ENCODE results near the gene ACLY. TPM values are rescaled to one million over a fixed set of nuclear protein-coding genes. Genes with fewer than 3 reads are reported as not detected.
A peak's percentile ranks its signal among the peaks of the same experiment; 100 is the strongest.
"Not testable (repeated sequence)": the region's sequence is repeated elsewhere in the genome, so short reads cannot be mapped to it uniquely, and the experiment has no call there.

Gene ACLY
- total RNA-seq, 1 donor from 2014 or later: 161 TPM

- no peak for TF ChIP-seq CTCF (conservative IDR thresholded peaks at IDR 0.05)
- H3K4me1 Mint-ChIP-seq (ENCODE audit: unreplicated experiment): peaks cover 7% of the 10 kb centered on the region
- DNase-seq (ENCODE audit: extremely low spot score, unreplicated experiment): no peak
- H3K27ac Mint-ChIP-seq: peak within 1 kb of the TSS; percentile 76
- H3K36me3 Mint-ChIP-seq: peaks cover 3% of the 10 kb centered on the region
- peak within 1 kb of the TSS; percentile 88 for H3K4me3 Mint-ChIP-seq
- peaks cover 3% of the 10 kb centered on the region for H3K27me3 Mint-ChIP-seq
- no peaks in the 10 kb centered on the region for H3K9me3 Mint-ChIP-seq
These were observed 80.8 kb downstream of the ACLY start, which contains the start of gene KLHL10 for GRCh38 chr17:41837761-41838538. Gene KLHL10, plus strand, starts transcription at chr17:41837825. Its CDS starts 108 bp downstream, at chr17:41837933.

GRCh38 chr17:41836550-41837196, 82.1 kb downstream of the ACLY start:
- no peak for DNase-seq (ENCODE audit: extremely low spot score, unreplicated experiment)
- Mint-ChIP-seq H3K27ac (no peak overlapping the region), H3K4me1 (ENCODE audit: unreplicated experiment) (peaks cover 7% of the 10 kb centered on the region), H3K9me3 (no peaks in the 10 kb centered on the region), H3K36me3 (peaks cover 7% of the 10 kb centered on the region), H3K27me3 (peaks cover 3% of the 10 kb centered on the region), H3K4me3 (peak overlapping the region; percentile 88)
- TF ChIP-seq CTCF (conservative IDR thresholded peaks at IDR 0.05): no peak

GRCh38 chr17:41835800-41836549, 82.8 kb downstream of the ACLY start, which contains the start of gene NT5C3B:
Gene NT5C3B, minus strand, starts transcription at chr17:41836232. Its CDS starts 39 bp downstream, at chr17:41836193.
- Mint-ChIP-seq H3K4me1 (ENCODE audit: unreplicated experiment) (peaks cover 7% of the 10 kb centered on the region), H3K27ac (peak within 1 kb of the TSS; percentile 40), H3K4me3 (peak within 1 kb of the TSS; percentile 94), H3K27me3 (peaks cover 3% of the 10 kb centered on the region), H3K9me3 (no peaks in the 10 kb centered on the region), H3K36me3 (peaks cover 7% of the 10 kb centered on the region)
- DNase-seq (ENCODE audit: extremely low spot score, unreplicated experiment): no peak
- no peak for TF ChIP-seq CTCF (conservative IDR thresholded peaks at IDR 0.05)

- H3K4me3 Mint-ChIP-seq: peak overlapping the region; percentile 94
- H3K9me3 Mint-ChIP-seq: no peaks in the 10 kb centered on the region
- no peak for TF ChIP-seq CTCF (conservative IDR thresholded peaks at IDR 0.05)
- peaks cover 7% of the 10 kb centered on the region for H3K36me3 Mint-ChIP-seq
- DNase-seq (ENCODE audit: extremely low spot score, unreplicated experiment): no peak
- peaks cover 3% of the 10 kb centered on the region for H3K27me3 Mint-ChIP-seq
- H3K4me1 Mint-ChIP-seq (ENCODE audit: unreplicated experiment): peaks cover 7% of the 10 kb centered on the region
- peak overlapping the region; percentile 40 for H3K27ac Mint-ChIP-seq
These were observed 83.4 kb downstream of the ACLY start for GRCh38 chr17:41835214-41835799.

- not testable (repeated sequence) for DNase-seq (ENCODE audit: extremely low spot score, unreplicated experiment); H3K27ac Mint-ChIP-seq; H3K36me3 Mint-ChIP-seq
These were observed 88.8 kb downstream of the ACLY start for GRCh38 chr17:41829961-41830360.

More at GRCh38 chr17:41829961-41830360, 88.8 kb downstream of the ACLY start:
- H3K9me3 Mint-ChIP-seq; H3K4me1 Mint-ChIP-seq (ENCODE audit: unreplicated experiment); H3K4me3 Mint-ChIP-seq; H3K27me3 Mint-ChIP-seq: not testable (repeated sequence)
